WTC11 (cell line): Measurements from ENCODE around the gene NELL2.

Source experiments
- ATF3 ChIP-seq: sonication (generic); formaldehyde crosslinking; conservative IDR thresholded peaks from 2 replicates; pipeline ENCODE4 v1.8.1; 2022; ENCODE audit warnings: mild to moderate bottlenecking, missing genetic modification reagents
- CTCF ChIP-seq: fragments of 200-600 bp; IDR thresholded peaks from 2 replicates; pipeline ENCODE4 v1.8.0; 2022; ENCODE audit warnings: antibody characterized with exemption
- E2F4 ChIP-seq: sonication (generic); formaldehyde crosslinking; IDR thresholded peaks from 2 replicates; pipeline ENCODE4 v1.8.1; 2022; ENCODE audit warnings: low read depth, mild to moderate bottlenecking, moderate library complexity, missing genetic modification reagents, borderline replicate concordance
- HMGXB4 ChIP-seq: sonication (generic); formaldehyde crosslinking; IDR thresholded peaks from 2 replicates; pipeline ENCODE4 v1.8.1; 2023; ENCODE audit warnings: mild to moderate bottlenecking, moderate library complexity, missing genetic modification reagents
- IRF2 ChIP-seq: sonication (generic); formaldehyde crosslinking; IDR thresholded peaks from 2 replicates; pipeline ENCODE4 v1.8.0; 2022; ENCODE audit warnings: low read depth, missing genetic modification reagents, borderline replicate concordance
- NR1H2 ChIP-seq: sonication (generic); formaldehyde crosslinking; IDR thresholded peaks from 2 replicates; pipeline ENCODE4 v1.9.0; 2021; ENCODE audit warnings: mild to moderate bottlenecking, moderate library complexity, missing genetic modification reagents
- NR2C2 ChIP-seq: sonication (generic); formaldehyde crosslinking; IDR thresholded peaks from 2 replicates; pipeline ENCODE4 v1.8.0; 2022; ENCODE audit warnings: mild to moderate bottlenecking, missing genetic modification reagents
- STAT6 ChIP-seq: sonication (generic); formaldehyde crosslinking; conservative IDR thresholded peaks from 2 replicates; pipeline ENCODE4 v1.8.1; 2023; ENCODE audit warnings: mild to moderate bottlenecking, low read depth, missing genetic modification reagents, moderate library complexity
- ZNF121 ChIP-seq: sonication (generic); formaldehyde crosslinking; IDR thresholded peaks from 2 replicates; pipeline ENCODE4 v1.8.0; 2023; ENCODE audit warnings: missing genetic modification reagents
- ZNF416 ChIP-seq: fragments of 250-450 bp; sonication (Bioruptor Pico); IDR thresholded peaks from 2 replicates; pipeline ENCODE4 v1.9.0; 2021; ENCODE audit warnings: mild to moderate bottlenecking, inconsistent platforms

GRCh38 chr12:44464180-44464579 lies 411.9 kb downstream of the NELL2 start:
- TF ChIP-seq ATF3 (CRISPR knock-in tag) (no peak), CTCF (no peak), E2F4 (CRISPR knock-in tag) (no peak), IRF2 (no peak), ZNF121 (CRISPR knock-in tag) (no peak), NR2C2 (CRISPR knock-in tag) (no peak), STAT6 (CRISPR knock-in tag) (no peak), HMGXB4 (CRISPR knock-in tag) (no peak), NR1H2 (no peak), ZNF416 (CRISPR knock-in tag) (no peak)
